Osteocyte (in vitro differentiated cells): ENCODE results near the gene C4A. TPM values are rescaled to one million over a fixed set of nuclear protein-coding genes. Genes with fewer than 3 reads are reported as not detected.
"Not testable (repeated sequence)": the region's sequence is repeated elsewhere in the genome, so short reads cannot be mapped to it uniquely, and the experiment has no call there.

Experiments
- DNase-seq: peaks from one replicate; pipeline ENCODE4 v3.0.0; 2021; ENCODE audit warnings: mixed read lengths; ENCODE audit not compliant: unreplicated experiment; ENCODE audit errors: extremely low spot score
- H3K27ac Mint-ChIP-seq: one replicate; pipeline ENCODE4 v1.8.0; 2021; ENCODE audit warnings: mild to moderate bottlenecking, mixed read lengths; ENCODE audit not compliant: unreplicated experiment
- H3K27me3 Mint-ChIP-seq: one replicate; pipeline ENCODE4 v1.8.0; 2021; ENCODE audit warnings: mixed read lengths; ENCODE audit not compliant: unreplicated experiment
- H3K36me3 Mint-ChIP-seq: one replicate; pipeline ENCODE4 v1.8.0; 2021; ENCODE audit warnings: mixed read lengths; ENCODE audit not compliant: unreplicated experiment
- H3K4me1 Mint-ChIP-seq: one replicate; pipeline ENCODE4 v1.8.0; 2021; ENCODE audit warnings: mixed read lengths; ENCODE audit not compliant: unreplicated experiment
- H3K4me3 Mint-ChIP-seq: one replicate; pipeline ENCODE4 v1.8.0; 2021; ENCODE audit warnings: mild to moderate bottlenecking, moderate library complexity, mixed read lengths; ENCODE audit not compliant: unreplicated experiment
- H3K9me3 Mint-ChIP-seq: one replicate; pipeline ENCODE4 v1.8.0; 2021; ENCODE audit warnings: mixed read lengths; ENCODE audit not compliant: unreplicated experiment
- total RNA-seq: library from RNA; stranded (reverse); gene quantifications from 2 replicates; pipeline ENCODE4 v1.2.1, GENCODE V29; 2021
- TF ChIP-seq, protein P1 (sequence below): fragments of 200-600 bp; sonication (generic); IDR thresholded peaks from 2 replicates; pipeline ENCODE4 v1.5.0; 2021; ENCODE audit warnings: antibody characterized with exemption, mild to moderate bottlenecking, moderate library complexity

Gene C4A
- total RNA-seq, 1 donor from 2014 or later: 15.2 TPM

DNA sequence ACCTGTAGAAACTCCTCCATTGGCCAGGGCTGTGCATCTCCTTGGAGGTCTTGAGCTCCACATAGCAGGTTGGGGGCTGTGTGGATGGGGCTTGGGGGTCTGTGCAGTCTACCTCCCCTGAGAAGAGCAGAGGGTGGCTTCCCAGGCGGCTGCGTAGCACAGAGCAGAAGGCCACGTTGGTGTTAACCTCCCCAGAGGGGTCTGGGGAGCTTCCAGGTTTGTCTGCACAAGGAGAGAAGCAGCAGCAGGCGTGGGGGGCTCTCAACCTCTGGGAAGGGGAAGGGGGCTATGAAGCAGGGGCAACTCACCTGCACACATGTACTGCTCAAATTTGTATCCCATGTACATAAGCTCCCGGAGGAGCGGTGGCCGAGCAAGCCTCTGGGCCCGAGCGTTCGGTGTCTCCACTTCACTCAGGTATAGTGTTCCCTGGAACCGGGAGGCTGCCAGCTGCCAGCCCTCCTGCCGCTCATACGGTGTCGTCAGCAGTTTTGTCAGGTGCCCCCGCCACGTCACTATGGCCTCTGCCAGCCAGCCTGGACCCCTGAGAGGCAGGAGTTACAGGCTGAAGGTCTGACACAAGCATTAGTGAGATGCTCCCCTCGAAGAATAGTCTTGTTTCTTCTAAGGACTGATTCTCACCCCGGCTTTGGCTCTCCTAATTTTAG lies 11.1 kb upstream of the C4A start:
- peaks cover 35% of the 10 kb centered on the region for H3K4me1 Mint-ChIP-seq
- peak overlapping the region; percentile 100 for H3K27ac Mint-ChIP-seq
- no peak for DNase-seq
- H3K27me3 Mint-ChIP-seq: no peaks in the 10 kb centered on the region
- no peaks in the 10 kb centered on the region for H3K9me3 Mint-ChIP-seq
- H3K4me3 Mint-ChIP-seq: peak overlapping the region; percentile 94
- TF ChIP-seq, protein P1, sequence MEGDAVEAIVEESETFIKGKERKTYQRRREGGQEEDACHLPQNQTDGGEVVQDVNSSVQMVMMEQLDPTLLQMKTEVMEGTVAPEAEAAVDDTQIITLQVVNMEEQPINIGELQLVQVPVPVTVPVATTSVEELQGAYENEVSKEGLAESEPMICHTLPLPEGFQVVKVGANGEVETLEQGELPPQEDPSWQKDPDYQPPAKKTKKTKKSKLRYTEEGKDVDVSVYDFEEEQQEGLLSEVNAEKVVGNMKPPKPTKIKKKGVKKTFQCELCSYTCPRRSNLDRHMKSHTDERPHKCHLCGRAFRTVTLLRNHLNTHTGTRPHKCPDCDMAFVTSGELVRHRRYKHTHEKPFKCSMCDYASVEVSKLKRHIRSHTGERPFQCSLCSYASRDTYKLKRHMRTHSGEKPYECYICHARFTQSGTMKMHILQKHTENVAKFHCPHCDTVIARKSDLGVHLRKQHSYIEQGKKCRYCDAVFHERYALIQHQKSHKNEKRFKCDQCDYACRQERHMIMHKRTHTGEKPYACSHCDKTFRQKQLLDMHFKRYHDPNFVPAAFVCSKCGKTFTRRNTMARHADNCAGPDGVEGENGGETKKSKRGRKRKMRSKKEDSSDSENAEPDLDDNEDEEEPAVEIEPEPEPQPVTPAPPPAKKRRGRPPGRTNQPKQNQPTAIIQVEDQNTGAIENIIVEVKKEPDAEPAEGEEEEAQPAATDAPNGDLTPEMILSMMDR: no peak
- peaks cover 18% of the 10 kb centered on the region for H3K36me3 Mint-ChIP-seq

GRCh38 chr6:31971279-31971992 lies 10.4 kb upstream of the C4A start:
- Mint-ChIP-seq H3K36me3 (peaks cover 13% of the 10 kb centered on the region), H3K27ac (peak overlapping the region; percentile 100), H3K4me3 (peak overlapping the region; percentile 94), H3K27me3 (no peaks in the 10 kb centered on the region), H3K9me3 (no peaks in the 10 kb centered on the region), H3K4me1 (peaks cover 35% of the 10 kb centered on the region)
- no peak for DNase-seq
- TF ChIP-seq, protein P1: no peak

GRCh38 chr6:31971993-31972708 lies 9.7 kb upstream of the C4A start, which contains the start of gene DXO:
Gene DXO, minus strand, starts transcription at chr6:31972138. Its CDS starts 463 bp downstream, at chr6:31971675.
- Mint-ChIP-seq H3K4me3 (peak within 1 kb of the TSS; percentile 94), H3K4me1 (peaks cover 35% of the 10 kb centered on the region), H3K9me3 (no peaks in the 10 kb centered on the region), H3K27me3 (no peaks in the 10 kb centered on the region), H3K36me3 (peaks cover 8% of the 10 kb centered on the region), H3K27ac (peak within 1 kb of the TSS; percentile 100)
- TF ChIP-seq, protein P1: no peak
- peak; percentile 99 for DNase-seq

DNA sequence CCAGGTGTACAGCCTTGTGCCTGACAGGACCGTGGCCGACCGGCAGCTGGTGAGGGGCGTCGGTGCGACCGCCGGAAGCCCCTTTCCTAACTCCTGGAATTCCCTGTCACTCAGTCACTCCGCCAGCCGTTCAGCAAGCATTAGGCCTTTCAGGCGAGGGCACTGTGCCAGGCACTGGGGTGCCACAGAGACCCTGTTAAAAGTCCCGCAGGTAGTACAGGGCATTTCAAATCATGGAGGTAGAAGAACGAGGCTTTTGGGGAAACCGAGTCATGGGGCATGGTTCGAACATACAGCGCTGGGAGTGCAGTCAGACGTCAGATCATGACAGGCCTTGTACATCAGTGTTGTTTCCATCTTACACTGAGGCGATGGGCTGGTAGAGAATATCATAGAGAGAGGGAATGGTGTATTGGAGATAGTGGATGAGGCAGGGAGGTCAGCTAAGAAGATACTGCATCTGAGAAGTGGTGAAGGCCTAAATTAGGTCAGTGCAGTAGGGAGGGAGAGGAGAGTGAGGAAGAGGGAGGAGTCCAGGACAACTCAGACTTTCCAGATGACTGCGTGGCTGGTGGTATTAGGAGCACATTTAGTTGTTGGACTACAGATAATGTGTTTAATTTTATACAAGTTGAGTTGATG lies 9.0 kb upstream of the C4A start:
- peaks cover 4% of the 10 kb centered on the region for H3K36me3 Mint-ChIP-seq
- H3K27ac Mint-ChIP-seq: peak overlapping the region; percentile 100
- H3K27me3 Mint-ChIP-seq: no peaks in the 10 kb centered on the region
- peaks cover 35% of the 10 kb centered on the region for H3K4me1 Mint-ChIP-seq
- TF ChIP-seq, protein P1: no peak
- no peaks in the 10 kb centered on the region for H3K9me3 Mint-ChIP-seq
- no peak for DNase-seq
- peak overlapping the region; percentile 94 for H3K4me3 Mint-ChIP-seq

DNA sequence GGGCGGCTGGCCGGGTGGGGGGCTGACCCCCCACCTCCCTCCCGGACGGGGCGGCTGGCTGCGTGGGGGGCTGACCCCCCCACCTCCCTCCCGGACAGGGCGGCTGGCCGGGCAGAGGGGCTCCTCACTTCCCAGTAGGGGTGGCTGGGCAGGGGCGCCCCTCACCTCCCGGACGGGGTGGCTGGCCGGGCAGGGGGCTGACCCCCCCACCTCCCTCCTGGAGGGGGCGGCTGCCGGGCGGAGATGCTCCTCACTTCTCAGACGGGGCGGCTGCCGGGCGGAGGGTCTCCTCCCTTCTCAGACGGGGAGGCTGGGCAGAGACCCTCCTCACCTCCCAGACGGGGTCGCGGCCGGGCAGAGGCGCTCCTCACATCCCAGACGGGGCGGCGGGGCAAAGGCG lies 5.8 kb upstream of the C4A start:
- not testable (repeated sequence) for DNase-seq, H3K27ac Mint-ChIP-seq, H3K27me3 Mint-ChIP-seq, H3K9me3 Mint-ChIP-seq, H3K4me3 Mint-ChIP-seq
- peaks cover 20% of the 10 kb centered on the region for H3K4me1 Mint-ChIP-seq
- H3K36me3 Mint-ChIP-seq: peaks cover 10% of the 10 kb centered on the region
